Common myeloid progenitor, CD34-positive (primary cell): Measurements from ENCODE around the gene NKRF.

ENCODE experiments used
- CTCF ChIA-PET: fragments of 350-600 bp; sonication (Branson Sonifier 250); formaldehyde crosslinking; loops from one replicate; lab custom pipeline; 2021; ENCODE audit warnings: antibody characterized with exemption; lab: Charles Lee
- POLR2A ChIA-PET: fragments of 350-600 bp; sonication (Branson Sonifier 250); formaldehyde crosslinking; loops from one replicate; lab custom pipeline; 2021; ENCODE audit warnings: antibody characterized with exemption; lab: Charles Lee
- DNase-seq, 3 donors: peaks; one replicate each; pipeline versions ENCODE4 v3.0.0 to v3.0.0-alpha.2; 2013
- H3K27ac ChIP-seq, 2 experiments: 1 replicate in 1 of 2; 2 replicates in 1 of 2; pipeline ENCODE4 v1.7.0; 2013; ENCODE audit warnings: inconsistent platforms in 2 of 2, low read length in 2 of 2, mild to moderate bottlenecking in 2 of 2, low read depth in 1 of 2, moderate library complexity in 1 of 2; ENCODE audit not compliant: severe bottlenecking in 2 of 2, insufficient read depth in 1 of 2, poor library complexity in 1 of 2
- H3K27me3 ChIP-seq, 5 experiments: replicated peaks in 2 of 5; 1 replicate in 3 of 5; 2 replicates in 2 of 5; pipeline versions ENCODE4 v1.6.1 to v1.7.0; 2013; ENCODE audit warnings: low read length in 4 of 5, mild to moderate bottlenecking in 2 of 5, moderate library complexity in 2 of 5, inconsistent platforms in 1 of 5; ENCODE audit not compliant: insufficient read depth in 5 of 5, control insufficient read depth in 4 of 5
- H3K36me3 ChIP-seq, 4 experiments: 1 replicate in 2 of 4; 2 replicates in 2 of 4; pipeline versions ENCODE4 v1.6.1 to v1.7.0; 2013; ENCODE audit warnings: low read length in 3 of 4, control low read depth in 1 of 4, mild to moderate bottlenecking in 1 of 4; ENCODE audit not compliant: control insufficient read depth in 4 of 4, insufficient read depth in 4 of 4
- H3K4me1 ChIP-seq, 4 experiments: 1 replicate in 3 of 4; 2 replicates in 1 of 4; pipeline versions ENCODE4 v1.6.1 to v1.7.1; 2013; ENCODE audit warnings: low read length in 3 of 4, mild to moderate bottlenecking in 3 of 4, control low read depth in 1 of 4, inconsistent platforms in 1 of 4, moderate library complexity in 1 of 4; ENCODE audit not compliant: control insufficient read depth in 4 of 4, insufficient read depth in 4 of 4; ENCODE audit errors: control extremely low read depth in 1 of 4
- H3K4me3 ChIP-seq, 7 experiments: 1 replicate in 4 of 7; 2 replicates in 3 of 7; pipeline versions ENCODE4 v1.5.1 to v1.7.0; 2013; ENCODE audit warnings: mild to moderate bottlenecking in 7 of 7, low read length in 6 of 7, moderate library complexity in 6 of 7, inconsistent platforms in 2 of 7, low read depth in 2 of 7, control low read depth in 1 of 7; ENCODE audit not compliant: insufficient read depth in 4 of 7, control insufficient read depth in 1 of 7; ENCODE audit errors: extremely low read depth in 1 of 7
- H3K9me3 ChIP-seq, 5 experiments: 1 replicate in 4 of 5; 2 replicates in 1 of 5; pipeline versions ENCODE4 v1.6.1 to v1.7.1; 2013; ENCODE audit warnings: low read length in 4 of 5, mild to moderate bottlenecking in 2 of 5, inconsistent platforms in 1 of 5, low read depth in 1 of 5, moderate library complexity in 1 of 5; ENCODE audit not compliant: control insufficient read depth in 4 of 5, insufficient read depth in 2 of 5; ENCODE audit errors: control extremely low read depth in 1 of 5
- WGBS: methylation state at CpG from one replicate; pipeline ENCODE4 v1.1.5; 2013; ENCODE audit not compliant: insufficient coverage; 5-methylcytosine and 5-hydroxymethylcytosine counted together

Gene NKRF

DNA sequence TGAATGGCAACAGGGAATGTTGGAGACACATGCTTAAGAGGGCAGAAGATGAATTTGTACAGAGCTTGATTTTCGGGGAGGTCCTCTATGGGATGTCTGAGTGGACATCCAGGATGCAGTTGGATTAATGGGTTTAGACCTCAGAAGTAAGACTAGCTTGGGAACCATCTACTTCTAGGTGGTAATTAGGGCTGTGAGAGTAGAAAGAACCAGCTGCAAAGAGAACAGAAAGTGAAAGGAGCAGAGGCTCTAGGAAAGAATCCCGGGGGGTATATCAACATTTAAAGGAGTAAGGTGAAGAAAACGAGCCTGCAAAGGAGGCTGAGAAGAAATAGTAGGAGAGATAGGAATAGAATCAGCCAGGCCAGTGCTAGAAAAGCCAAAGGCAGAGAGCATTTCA is 29.0 kb upstream of the NKRF start:
- POLR2A ChIA-PET: no interaction called here
- CTCF ChIA-PET: interaction anchor here (0.6 kb wide), 1 partner anchor 53 kb away, joined by 3 read pairs; no protein-coding TSS in a partner anchor
- Histone ChIP-seq H3K27ac (no peak overlapping the region), H3K9me3 (no peaks in the 10 kb centered on the region), H3K36me3 (peaks cover 19 to 74% (median 52%) of the 10 kb centered on the region in 4 experiments), H3K4me3 (no peak overlapping the region), H3K27me3 (peaks cover 0 to 3% (median 0%) of the 10 kb centered on the region in 5 experiments), H3K4me1 (no peaks in the 10 kb centered on the region)
- 61% methylated on average over 3 of the region's 3 CpGs for WGBS
- no peak for DNase-seq

DNA sequence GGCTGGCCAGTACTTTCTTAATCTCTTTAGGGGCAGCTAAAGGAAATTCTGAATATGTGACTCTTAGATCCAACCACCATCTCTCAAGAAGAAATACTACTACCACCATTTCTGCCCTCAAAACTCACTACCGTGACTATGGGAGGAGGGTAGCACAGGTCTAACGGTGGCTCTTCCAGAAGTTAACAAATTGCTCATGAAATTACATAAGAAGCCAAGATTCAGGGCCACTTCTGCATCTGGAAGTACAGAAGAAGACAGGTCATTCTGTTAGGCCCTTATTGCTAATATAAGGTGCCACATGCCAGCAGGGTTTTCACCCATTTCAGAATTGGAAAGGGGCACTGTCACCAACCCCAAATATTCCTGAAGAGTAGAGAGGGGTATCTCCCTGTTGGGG is 19.6 kb upstream of the NKRF start:
- Histone ChIP-seq H3K9me3 (no peaks in the 10 kb centered on the region), H3K36me3 (peaks cover 4 to 47% (median 24%) of the 10 kb centered on the region in 4 experiments), H3K27me3 (no peaks in the 10 kb centered on the region), H3K4me1 (peaks cover 0 to 16% (median 6%) of the 10 kb centered on the region in 4 experiments), H3K27ac (no peak overlapping the region), H3K4me3 (no peak overlapping the region)
- no peak for DNase-seq
- ChIA-PET POLR2A (no interaction called here), CTCF (interaction anchor here (0.6 to 0.8 kb wide), 2 partner anchors 9 to 209 kb away, joined by 3 to 4 read pairs; no protein-coding TSS in a partner anchor)
- WGBS: 100% methylated on average over 2 of the region's 2 CpGs

DNA sequence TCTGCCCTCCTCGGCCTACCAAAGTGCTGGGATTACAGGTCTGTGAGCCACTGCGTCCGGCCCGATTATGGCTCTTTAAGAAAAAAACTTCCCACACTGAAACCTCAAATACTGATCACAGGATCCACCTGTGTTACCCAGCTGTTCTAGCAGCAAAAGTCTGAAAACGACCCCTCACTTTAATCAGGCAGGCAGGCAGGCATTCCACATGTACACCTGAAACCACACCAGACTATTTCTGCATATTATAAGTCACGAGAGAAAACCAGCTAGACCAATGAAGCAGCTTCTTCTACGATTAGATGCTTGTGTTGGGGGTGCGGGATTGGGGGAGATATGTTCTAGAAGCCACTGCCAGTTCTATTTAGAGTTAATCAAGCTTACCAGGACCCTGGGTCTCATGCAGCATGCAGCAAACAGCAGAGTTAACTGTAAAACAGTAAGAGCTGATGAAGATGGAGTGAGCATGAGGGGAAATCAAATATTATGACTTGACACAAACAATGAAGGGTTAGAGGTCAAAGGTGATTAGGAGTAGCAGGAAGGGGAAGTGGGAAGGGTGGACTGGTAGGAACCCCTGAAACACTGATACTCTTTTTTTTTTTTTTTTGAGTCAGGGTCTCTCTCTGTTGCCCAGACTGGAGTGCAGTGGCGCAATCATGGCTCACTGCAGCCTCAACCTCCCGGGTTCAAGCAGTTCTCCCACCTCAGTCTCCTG is 18.9 kb upstream of the NKRF start:
- peaks cover 4 to 42% (median 21%) of the 10 kb centered on the region in 4 experiments for H3K36me3 ChIP-seq
- peaks cover 0 to 20% (median 8%) of the 10 kb centered on the region in 4 experiments for H3K4me1 ChIP-seq
- no peaks in the 10 kb centered on the region for H3K9me3 ChIP-seq
- H3K27ac ChIP-seq: no peak overlapping the region
- CTCF ChIA-PET: interaction anchor here (0.9 to 1.6 kb wide), 4 partner anchors 9 to 109 kb away, joined by 3 to 4 read pairs (median 4); no protein-coding TSS in a partner anchor
- no peak overlapping the region for H3K4me3 ChIP-seq
- POLR2A ChIA-PET: no interaction called here
- no peak for DNase-seq
- 82% methylated on average over 7 of the region's 10 CpGs for WGBS
- H3K27me3 ChIP-seq: no peaks in the 10 kb centered on the region

DNA sequence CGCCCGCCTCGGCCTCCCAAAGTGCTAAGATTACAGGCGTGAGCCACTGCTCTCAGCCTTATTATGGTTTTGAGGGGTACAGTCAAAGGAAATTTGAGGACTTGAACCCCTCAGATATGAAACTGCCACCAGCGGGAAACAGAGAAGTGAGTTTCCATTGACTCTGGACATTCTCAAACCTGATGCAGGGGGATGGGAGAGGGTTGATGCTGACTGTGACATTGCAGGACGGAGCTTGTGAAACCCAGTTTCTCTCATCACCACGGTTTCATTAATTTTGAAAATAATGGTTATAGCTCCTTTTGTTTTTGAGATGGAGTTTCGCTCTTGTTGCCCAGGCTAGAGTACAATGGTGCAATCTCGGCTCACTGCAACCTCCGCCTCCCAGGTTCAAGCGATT is 18.2 kb upstream of the NKRF start:
- H3K4me3 ChIP-seq: no peak overlapping the region
- H3K27ac ChIP-seq: no peak overlapping the region
- H3K27me3 ChIP-seq: no peaks in the 10 kb centered on the region
- 95% methylated on average over 7 of the region's 11 CpGs for WGBS
- H3K36me3 ChIP-seq: peaks cover 4 to 35% (median 19%) of the 10 kb centered on the region in 4 experiments
- H3K4me1 ChIP-seq: peaks cover 0 to 27% (median 15%) of the 10 kb centered on the region in 4 experiments
- ChIA-PET POLR2A (no interaction called here), CTCF (interaction anchor here (0.9 to 1.6 kb wide), 4 partner anchors 8 to 108 kb away, joined by 3 to 4 read pairs (median 4); no protein-coding TSS in a partner anchor)
- DNase-seq: no peak
- H3K9me3 ChIP-seq: no peaks in the 10 kb centered on the region

DNA sequence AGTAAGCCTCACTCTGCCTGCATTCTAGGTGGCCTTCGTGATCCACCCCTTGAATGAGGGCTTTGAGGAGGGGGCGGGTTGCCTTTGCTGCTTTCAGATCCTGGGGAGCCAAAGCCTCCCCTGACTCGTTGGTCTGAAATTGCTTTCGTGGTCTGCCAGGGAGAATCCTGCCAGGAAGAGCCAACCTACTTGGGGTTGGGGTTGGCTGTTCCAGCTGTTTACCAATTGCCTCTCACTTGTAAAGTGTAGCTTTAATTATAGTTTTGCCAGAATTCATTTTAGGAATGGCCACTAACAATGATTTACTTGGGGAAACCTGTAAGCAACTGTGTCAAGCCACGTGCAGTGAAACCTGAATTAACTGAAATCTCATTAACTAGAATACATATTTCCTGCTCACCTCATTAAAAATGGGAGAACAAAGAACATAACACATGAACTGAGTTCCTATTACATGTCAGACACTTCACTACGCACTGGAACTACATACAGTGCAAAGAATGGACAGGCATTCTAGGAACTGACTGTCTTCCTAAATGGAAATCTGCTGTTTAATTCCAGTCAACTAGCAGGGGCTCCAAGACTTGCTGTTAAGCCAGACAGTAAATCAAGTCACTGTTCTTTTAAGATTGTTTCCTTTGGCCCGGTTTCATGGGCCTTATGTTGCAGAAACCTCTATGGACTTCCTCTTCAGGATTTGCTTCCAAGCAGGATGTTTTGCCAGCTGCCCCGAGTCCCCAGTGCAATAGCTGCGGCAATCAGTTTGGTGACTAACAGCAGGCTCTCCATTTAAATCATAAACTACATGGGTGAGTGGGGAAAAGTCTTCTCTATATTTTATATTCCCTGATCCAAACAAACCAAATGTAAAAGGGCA is 16.4 kb upstream of the NKRF start:
- DNase-seq: no peak
- POLR2A ChIA-PET: no interaction called here

DNA sequence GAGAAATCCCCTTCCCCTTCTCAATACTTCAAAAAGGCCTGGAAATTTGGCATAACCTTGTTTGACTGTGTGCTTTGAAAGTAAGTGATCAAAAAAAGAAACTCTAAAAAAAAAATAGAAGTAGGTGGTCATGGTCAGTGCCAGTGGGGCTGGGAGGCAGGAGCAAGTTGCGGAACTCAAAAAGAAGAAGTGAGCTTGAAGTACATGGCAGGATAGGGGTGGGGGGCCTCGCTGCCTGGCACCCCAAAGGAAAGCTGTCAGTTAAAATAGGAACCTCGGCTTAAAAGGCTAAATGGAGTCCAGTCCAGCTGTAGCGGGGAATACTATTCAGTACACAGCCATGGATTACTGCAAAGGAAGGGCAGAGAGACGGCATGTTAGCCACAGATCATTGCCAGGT is 12.2 kb upstream of the NKRF start:
- Histone ChIP-seq H3K36me3 (peaks cover 2 to 5% (median 4%) of the 10 kb centered on the region in 4 experiments), H3K4me1 (peaks cover 9 to 54% (median 32%) of the 10 kb centered on the region in 4 experiments), H3K9me3 (no peaks in the 10 kb centered on the region), H3K4me3 (peak overlapping the region in 4 of 7 experiments; percentile 12 to 58 (median 38)), H3K27me3 (peaks cover 0 to 2% (median 0%) of the 10 kb centered on the region in 5 experiments), H3K27ac (no peak overlapping the region)
- peak in 2 of 3 donors; percentile 86 to 91 for DNase-seq
- ChIA-PET CTCF (interaction anchor here (0.7 to 1.5 kb wide), 4 partner anchors 106 to 241 kb away, joined by 3 to 4 read pairs (median 3); no protein-coding TSS in a partner anchor), POLR2A (interaction anchor here (0.6 to 1.3 kb wide), 4 partner anchors 10 to 173 kb away, joined by 3 to 6 read pairs (median 3); partner anchors contain the start of gene RPL39)
- 14% methylated on average over 5 of the region's 5 CpGs for WGBS

More for the DNA sequence above, 16.4 kb upstream of the NKRF start:
- no peak overlapping the region for H3K27ac ChIP-seq
- CTCF ChIA-PET: no interaction called here
- H3K4me3 ChIP-seq: no peak overlapping the region
- peaks cover 4 to 24% (median 13%) of the 10 kb centered on the region in 4 experiments for H3K36me3 ChIP-seq
- peaks cover 0 to 2% (median 0%) of the 10 kb centered on the region in 5 experiments for H3K27me3 ChIP-seq
- WGBS: 72% methylated on average over 6 of the region's 9 CpGs
- H3K4me1 ChIP-seq: peaks cover 6 to 44% (median 27%) of the 10 kb centered on the region in 4 experiments
- H3K9me3 ChIP-seq: no peaks in the 10 kb centered on the region
